ENCODE measurements around the gene THOC1. TPM values are rescaled to one million over a fixed set of nuclear protein-coding genes. Genes with fewer than 3 reads are reported as not detected.
A peak's percentile ranks its signal among the peaks of the same experiment; 100 is the strongest.
"Not testable (repeated sequence)": the region's sequence is repeated elsewhere in the genome, so short reads cannot be mapped to it uniquely, and the experiment has no call there.

The THOC1 gene
- total RNA-seq, 4 donors from 2014 or later: 13.8 to 34.1 (median 21.8) TPM

- WGBS: 84% methylated on average over 4 of the region's 4 CpGs
- Histone ChIP-seq H3K27me3 (no peaks in the 10 kb centered on the region), H3K4me3 (no peak overlapping the region), H3K36me3 (no peaks in the 10 kb centered on the region), H3K9me3 (no peaks in the 10 kb centered on the region), H3K4me1 (no peaks in the 10 kb centered on the region), H3K27ac (replicated peaks in 1 of 4) (no peak overlapping the region)
- DNase-seq (ENCODE audit: extremely low spot score): no peak
- intact Hi-C loops (cut with DNase I): no loop called here
- TF ChIP-seq POLR2A (IDR thresholded peaks at IDR 0.05; ENCODE audit: low read depth) (no peak), POLR2AphosphoS5 (IDR thresholded peaks at IDR 0.05) (no peak), CTCF (IDR thresholded peaks at IDR 0.05) (peak; percentile 10 to 32 (median 16)), EP300 (IDR thresholded peaks at IDR 0.05) (no peak)
These were observed 25.7 kb upstream of the THOC1 start for GRCh38 chr18:293536-293935.

- H3K9me3 ChIP-seq: no peaks in the 10 kb centered on the region
- no peak for TF ChIP-seq CTCF (IDR thresholded peaks at IDR 0.05)
- no peak for TF ChIP-seq EP300 (IDR thresholded peaks at IDR 0.05)
- no peak for TF ChIP-seq POLR2A (IDR thresholded peaks at IDR 0.05; ENCODE audit: low read depth)
- no peak for TF ChIP-seq POLR2AphosphoS5 (IDR thresholded peaks at IDR 0.05)
- no peak overlapping the region for H3K27ac ChIP-seq (replicated peaks in 1 of 4)
- no peak overlapping the region for H3K4me3 ChIP-seq
- intact Hi-C loops (cut with DNase I): no loop called here
- H3K27me3 ChIP-seq: no peaks in the 10 kb centered on the region
- no peaks in the 10 kb centered on the region for H3K36me3 ChIP-seq
- whole genome bisulfite sequencing: 70% methylated on average over 3 of the region's 3 CpGs
- no peak for DNase-seq (ENCODE audit: extremely low spot score)
- no peaks in the 10 kb centered on the region for H3K4me1 ChIP-seq
These were observed 24.4 kb upstream of the THOC1 start for GRCh38 chr18:292271-292670.

- DNase-seq (ENCODE audit: extremely low spot score); H3K36me3 ChIP-seq; H3K27me3 ChIP-seq; H3K4me3 ChIP-seq; H3K9me3 ChIP-seq; H3K27ac ChIP-seq (replicated peaks in 1 of 4); H3K4me1 ChIP-seq: not testable (repeated sequence)
- 87% methylated on average over 4 of the region's 4 CpGs for WGBS
- intact Hi-C loops (cut with DNase I): loop anchor here (10.0 kb wide), 1 partner anchor 545 kb away; no protein-coding TSS in a partner anchor
These were observed 22.1 kb upstream of the THOC1 start for GRCh38 chr18:289970-290369.

GRCh38 chr18:289026-289425 is 21.2 kb upstream of the THOC1 start:
- Histone ChIP-seq H3K4me1 (no peaks in the 10 kb centered on the region), H3K36me3 (no peaks in the 10 kb centered on the region), H3K9me3 (no peaks in the 10 kb centered on the region), H3K27ac (replicated peaks in 1 of 4) (no peak overlapping the region), H3K27me3 (no peaks in the 10 kb centered on the region), H3K4me3 (no peak overlapping the region)
- TF ChIP-seq POLR2AphosphoS5 (IDR thresholded peaks at IDR 0.05) (no peak), EP300 (IDR thresholded peaks at IDR 0.05) (no peak), POLR2A (IDR thresholded peaks at IDR 0.05; ENCODE audit: low read depth) (no peak), CTCF (IDR thresholded peaks at IDR 0.05) (no peak)
- no peak for DNase-seq (ENCODE audit: extremely low spot score)
- intact Hi-C loops (cut with DNase I): loop anchor here (10.0 kb wide), 1 partner anchor 546 kb away; no protein-coding TSS in a partner anchor
- 89% methylated on average over 1 of the region's 1 CpG for WGBS

GRCh38 chr18:286515-287310 is 18.9 kb upstream of the THOC1 start:
- Histone ChIP-seq H3K9me3 (no peaks in the 10 kb centered on the region), H3K4me1 (no peaks in the 10 kb centered on the region), H3K36me3 (no peaks in the 10 kb centered on the region), H3K27ac (replicated peaks in 1 of 4) (no peak overlapping the region), H3K27me3 (no peaks in the 10 kb centered on the region), H3K4me3 (no peak overlapping the region)
- no peak for TF ChIP-seq EP300 (IDR thresholded peaks at IDR 0.05)
- TF ChIP-seq POLR2A (IDR thresholded peaks at IDR 0.05; ENCODE audit: low read depth): no peak
- no peak for TF ChIP-seq POLR2AphosphoS5 (IDR thresholded peaks at IDR 0.05)
- TF ChIP-seq CTCF (IDR thresholded peaks at IDR 0.05): peak; percentile 57 to 61 (median 57)
- intact Hi-C loops (cut with DNase I): loop anchor here (2.0 to 10.0 kb wide), 2 partner anchors 334 to 548 kb away; no protein-coding TSS in a partner anchor
- 61% methylated on average over 8 of the region's 8 CpGs for WGBS
- DNase-seq (ENCODE audit: extremely low spot score): no peak

All from esophagus muscularis mucosa (tissue), 4 donors.